Colon (tissue), 2 donors: Measurements from ENCODE around the gene RASGRP3.

Source experiments
- FAIRE-seq: peaks from 2 replicates; lab custom pipeline; 2012; peaks lifted over from hg19 to GRCh38; lab: Jason Lieb, UNC
- donor health status: control.
- donor health status: control.

RASGRP3 gene

DNA sequence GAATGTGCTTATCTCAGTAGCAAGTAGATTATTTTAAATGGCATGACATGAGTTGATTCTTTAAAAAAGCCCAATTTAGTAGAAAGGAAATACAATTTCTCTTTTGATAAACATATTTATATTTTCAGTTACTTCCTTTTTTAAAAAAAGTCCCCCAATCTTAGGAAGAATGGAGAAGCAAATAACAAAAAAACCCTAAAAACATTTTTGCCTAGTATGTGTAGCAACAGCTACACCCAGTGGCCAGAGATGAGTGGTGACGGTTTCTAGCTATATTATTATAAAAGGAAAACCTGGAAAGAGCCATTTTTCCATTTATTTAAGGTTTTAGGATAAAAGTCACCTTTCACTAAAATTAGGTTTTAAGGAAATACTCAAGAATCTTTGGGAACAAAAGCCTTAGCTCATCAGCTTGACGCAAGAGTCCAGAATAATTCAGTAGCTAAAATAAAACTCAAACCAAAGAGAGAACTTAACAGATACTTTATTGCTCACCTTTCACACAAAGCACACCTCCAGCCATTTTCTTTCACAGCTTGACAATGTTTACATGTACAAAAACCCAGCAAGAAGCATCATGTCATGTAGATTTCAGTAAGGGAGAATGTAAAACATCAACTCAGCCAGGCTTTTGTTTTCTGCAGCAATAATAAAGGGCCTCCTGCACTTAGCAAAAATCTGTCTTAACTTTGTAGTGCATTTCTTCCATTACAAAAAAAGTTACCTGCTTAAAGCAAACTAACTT is 106.9 kb downstream of the RASGRP3 start:
- FAIRE-seq, result peak; percentile 28

DNA sequence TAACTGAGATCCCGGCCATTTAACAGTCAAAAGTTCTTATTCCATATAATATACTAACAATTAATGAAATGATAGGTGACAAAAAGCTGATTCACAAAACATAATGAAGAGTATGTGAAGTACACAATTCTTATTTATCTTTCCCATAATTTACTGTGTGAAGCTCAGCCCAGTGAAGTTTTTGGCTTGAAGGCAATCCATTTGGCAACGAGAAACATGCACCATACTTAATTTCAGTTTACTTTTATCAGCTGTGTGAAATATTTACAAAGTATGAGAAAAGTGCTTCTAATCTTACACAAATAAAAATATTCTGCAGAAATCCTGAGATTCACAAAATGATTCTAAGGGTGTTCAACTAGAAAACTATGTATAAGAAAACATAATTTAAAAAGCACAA is 110.3 kb downstream of the RASGRP3 start:
- no peak for FAIRE-seq

DNA sequence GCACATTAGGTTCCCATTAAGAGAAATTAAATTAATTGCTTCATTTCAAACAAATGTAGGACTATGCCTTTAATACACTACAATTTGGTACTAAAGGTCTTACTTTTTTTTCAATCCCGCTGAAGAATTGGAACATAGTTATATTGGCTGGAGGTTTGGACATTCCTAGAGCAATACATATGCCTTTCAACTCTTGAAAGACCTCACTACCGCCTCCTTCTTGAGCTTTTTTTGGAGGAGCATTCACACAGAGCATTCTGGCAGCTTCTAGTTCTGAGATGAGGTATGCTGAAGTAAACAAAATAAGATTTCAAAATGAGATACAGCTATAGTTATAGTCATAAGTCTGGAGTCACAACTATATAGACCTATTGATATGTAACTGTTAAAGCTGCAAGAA is 111.8 kb downstream of the RASGRP3 start:
- no peak for FAIRE-seq

DNA sequence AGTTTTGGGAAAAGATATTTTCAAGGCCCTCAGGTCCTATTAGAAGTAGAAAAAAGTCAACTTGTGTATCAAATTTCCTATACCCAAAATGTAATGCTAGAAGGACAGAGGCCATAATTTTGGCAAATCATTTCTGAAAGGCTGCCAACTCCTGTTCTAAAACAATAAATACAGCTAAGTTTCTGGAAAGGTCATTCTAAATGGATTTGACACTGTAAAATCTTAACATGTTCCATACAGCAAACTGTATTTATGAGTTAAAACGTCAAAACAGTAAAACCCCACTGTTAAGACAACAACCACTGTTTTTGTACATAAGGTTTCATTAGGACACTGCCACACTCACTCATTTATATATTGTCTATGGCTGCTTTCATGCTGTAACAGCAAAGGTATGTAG is 113.0 kb downstream of the RASGRP3 start:
- no peak for FAIRE-seq

DNA sequence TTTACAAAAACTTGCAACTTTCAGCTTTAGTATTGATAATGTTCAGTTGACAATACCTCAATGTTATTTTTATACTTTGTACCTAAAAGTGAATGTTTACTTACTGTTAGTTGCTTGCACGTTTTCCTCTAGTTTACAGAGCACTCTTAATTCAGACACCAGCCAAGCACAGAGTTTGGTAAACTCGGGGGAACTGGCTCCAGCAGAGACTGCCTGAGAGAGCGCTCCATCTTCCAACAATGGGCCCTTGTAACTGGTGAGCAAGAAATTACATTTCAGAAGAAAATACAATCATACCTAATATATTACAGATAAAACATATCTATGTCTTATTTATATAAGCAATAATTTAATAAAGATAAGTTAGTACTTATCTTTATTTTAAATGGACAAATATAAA is 118.9 kb downstream of the RASGRP3 start:
- no peak for FAIRE-seq

DNA sequence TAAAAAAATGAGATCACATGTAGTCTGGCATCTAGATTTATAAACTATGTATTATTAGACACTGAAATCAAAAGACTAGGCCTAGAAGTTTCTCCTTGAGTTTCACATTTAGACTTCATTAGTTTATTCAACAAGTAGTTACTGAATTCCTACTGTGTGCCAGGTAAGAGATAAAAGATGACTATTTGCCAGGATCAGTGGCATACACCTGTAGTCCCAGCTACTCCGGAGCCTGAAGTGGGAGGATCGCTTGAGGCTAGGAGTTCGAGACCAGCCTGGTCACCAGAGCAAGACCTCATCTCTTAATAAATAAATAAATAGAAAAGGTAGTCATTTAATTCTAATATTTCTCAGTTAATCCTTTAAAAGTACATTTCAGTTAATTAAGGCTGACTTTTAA is 120.6 kb downstream of the RASGRP3 start:
- FAIRE-seq, result no peak

DNA sequence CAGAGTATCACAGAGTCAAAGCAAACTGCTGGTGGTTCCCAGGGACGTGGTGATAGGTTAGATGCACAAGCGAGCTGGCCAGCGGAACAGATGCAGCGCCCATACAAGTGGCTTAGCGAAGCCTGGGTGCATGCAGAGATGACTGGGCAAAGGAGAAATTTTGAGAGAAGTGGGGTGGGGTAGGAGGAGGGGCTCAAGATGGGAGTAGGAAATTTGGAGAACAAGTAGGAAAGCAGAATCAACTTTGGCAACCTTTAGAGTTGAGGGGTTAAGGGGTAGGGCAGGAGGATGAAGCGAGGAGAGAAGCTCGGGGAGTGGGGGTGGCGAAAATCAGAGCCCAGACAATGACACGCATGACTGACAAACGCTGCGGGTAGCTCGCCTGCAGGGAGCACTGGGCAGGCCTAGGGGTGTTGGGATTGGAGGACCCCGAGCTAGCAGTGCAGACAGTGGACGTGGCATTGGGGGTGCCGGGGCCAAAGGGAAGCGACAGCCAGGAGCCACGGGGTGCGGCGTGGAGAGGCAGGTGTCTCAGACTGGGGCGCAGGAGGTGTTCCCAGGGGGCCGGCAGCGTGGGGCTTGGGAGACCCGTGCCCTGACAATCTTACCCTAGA is 122.2 kb downstream of the RASGRP3 start:
- FAIRE-seq, result no peak

DNA sequence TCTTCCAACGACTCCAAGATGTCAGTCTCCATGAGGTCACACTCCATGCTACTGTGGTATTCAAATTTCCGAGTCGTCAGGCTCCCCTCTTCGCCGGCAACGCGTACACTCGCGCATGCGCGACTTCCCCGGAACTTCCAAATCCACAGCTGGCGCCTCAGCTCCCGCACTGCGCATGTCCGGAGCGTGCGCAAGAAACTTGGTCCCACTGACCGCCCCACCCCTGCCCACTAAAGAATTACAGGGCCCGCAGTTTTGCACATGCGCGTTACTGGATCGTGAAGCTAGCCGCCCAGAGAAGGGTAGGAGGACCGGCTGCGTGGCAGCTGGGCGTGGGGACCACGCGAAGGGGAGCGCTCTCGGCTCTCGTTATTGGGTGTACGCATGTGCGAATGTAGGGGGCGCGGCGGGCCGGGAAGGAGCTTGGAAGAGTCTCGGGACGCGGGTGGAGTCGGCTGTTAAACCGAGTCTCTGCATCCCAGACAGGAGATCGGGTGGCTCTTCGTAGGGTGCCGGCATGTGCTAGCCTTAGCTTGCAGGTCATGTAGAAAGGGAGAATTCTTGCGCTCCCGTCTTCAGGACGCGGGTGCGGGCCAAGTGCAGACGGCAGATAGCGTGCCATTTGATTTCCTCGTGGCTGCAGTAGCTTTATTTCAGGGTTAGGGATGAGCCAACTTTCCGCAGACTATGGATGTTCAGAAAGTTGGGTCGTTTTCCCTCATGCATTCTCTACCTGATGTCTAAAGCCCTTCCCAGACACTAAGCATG is 122.9 kb downstream of the RASGRP3 start, which contains the start of gene FAM98A:
TSS of gene FAM98A (minus strand) at position 125 of the 768 bp plus-strand sequence. CDS start at position 47, 78 bp downstream.
- FAIRE-seq, result no peak

DNA sequence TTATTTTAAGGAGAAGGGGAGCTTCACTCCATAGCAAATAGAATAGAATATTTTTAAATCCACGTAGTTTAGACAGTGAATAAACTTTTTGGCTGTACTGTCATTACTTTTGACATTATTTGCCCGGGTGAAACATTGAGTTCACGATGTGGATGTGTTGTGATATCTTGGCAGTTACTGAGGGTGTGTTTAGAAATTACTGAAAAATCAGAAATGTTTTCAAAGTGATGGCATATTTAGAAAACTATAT is 123.4 kb downstream of the RASGRP3 start:
- no peak for FAIRE-seq

DNA sequence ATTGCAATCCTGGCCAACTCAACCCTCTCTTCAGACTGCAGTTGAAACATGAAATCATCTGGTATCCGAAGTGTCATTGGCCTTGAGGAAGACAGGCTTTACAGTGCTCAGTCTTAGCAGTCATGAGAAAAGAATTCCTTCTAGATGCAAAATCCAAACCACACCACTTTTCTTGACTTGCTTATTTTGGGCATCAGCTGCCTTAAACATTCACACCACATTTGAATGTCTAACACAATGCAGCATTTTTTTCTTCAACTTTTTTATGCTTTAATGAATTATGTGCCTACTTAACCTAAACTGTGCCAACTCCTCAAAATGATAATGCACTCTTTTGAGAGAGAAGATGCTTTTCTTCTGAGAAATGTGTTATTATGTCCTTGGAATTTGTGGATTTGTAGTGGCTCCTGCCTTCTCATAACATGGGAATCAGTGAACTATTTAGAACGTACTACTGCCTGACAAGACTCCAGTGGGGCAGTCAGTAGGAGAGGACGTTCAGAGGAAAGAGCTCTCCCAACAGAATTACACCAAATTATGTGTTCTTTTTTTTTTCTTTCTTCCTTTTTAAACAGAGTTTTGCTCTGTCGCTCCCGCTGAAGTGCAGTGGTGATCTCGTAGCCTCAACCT is 125.9 kb downstream of the RASGRP3 start:
- FAIRE-seq, result no peak

DNA sequence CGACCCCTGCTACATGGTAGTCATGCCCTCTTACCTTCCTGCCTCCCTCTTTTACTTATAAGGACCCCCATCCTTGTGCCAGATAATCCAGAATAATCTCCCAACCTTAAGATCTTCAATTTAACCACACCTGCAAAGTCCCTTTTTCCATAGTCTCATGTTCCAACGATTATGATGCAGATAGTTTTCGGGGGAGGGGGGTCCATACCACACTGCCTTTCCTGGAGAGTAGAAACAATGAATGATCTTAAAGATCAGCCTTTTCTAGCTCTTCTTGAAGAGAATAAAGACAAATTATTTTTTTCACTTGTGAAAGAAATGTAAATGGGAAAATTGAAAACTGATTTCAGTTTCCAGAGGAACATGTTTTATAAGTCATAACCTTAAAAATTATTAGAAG is 127.0 kb downstream of the RASGRP3 start:
- FAIRE-seq, result no peak

DNA sequence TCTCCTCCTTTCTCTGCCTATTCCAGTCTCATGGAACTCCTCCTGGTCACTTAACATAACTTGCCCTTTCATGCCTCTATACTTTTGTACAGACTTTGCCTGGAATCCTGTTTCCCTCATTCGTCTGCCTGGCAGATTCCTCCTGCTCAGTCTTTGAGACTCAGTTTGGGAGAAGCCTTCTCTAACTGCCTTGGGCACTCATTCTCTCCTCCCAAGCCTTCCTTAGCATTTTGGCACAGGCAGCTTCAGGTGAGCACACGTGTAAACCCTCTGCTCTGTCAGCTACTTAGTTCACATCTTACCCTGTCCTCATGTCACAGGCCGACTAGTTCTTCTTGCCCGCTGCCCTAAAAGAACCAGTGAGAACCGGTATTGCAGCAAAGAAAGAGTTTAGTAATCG is 128.6 kb downstream of the RASGRP3 start:
- FAIRE-seq, result no peak

DNA sequence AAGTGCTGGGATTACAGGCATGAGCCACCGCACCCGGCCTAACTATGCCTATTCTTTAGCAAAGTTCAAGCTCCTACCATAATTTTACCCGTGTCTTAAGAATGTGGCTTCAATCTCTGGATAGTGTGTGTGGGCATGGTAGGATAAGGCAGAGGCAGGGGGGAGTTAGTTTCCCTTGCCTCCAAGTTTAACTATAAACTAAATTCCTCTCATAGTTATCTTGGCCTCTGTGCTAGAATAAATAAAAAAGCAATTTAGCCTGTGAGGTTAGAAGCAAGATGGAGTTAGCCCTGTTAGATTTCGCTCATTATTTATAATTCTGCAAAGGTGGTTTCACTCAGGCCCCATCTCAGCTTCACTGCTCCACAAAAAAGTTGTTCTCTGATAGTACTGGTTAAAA is 129.7 kb downstream of the RASGRP3 start:
- FAIRE-seq, result no peak

DNA sequence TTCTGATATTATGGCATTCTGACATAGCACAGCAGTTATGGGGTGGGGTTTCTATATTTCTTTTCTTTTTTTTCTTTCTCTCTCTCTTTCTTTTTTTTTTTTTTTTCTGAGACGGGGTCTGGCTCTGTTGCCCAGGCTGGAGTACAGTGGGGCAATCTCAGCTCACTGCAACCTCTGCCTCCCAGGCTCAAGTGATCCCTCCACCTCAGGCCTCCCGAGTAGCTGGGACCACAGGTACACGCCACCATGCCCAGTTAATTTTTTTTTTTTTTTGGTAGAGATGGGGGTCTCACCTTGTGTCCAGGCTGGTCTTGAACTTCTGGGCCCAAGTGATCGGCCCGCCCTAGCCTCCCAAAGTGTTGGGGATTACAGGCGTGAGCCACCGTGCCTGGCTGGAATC is 130.2 kb downstream of the RASGRP3 start:
- FAIRE-seq, result no peak

DNA sequence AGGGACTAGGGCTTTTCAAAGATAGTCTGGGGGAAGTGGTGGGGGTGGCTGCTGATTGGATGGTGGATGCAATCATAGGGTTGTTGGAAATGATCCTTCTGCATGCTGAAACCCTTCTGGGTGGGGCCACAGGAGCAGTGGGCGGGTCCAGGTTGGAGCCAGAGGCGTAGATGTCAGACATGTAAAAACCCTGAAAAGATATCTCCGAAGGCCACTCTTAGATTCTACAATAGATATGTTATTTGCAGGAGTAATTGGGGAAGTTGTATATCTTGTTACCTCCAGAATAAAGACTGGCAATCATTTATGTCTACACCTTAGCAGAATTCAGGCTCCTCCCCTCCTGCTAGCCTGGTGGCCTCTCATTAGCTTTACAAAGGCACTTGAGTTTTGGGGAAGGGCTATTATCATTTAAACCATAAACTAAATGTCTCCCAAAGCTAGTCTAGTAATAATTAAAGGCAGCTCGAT is 130.8 kb downstream of the RASGRP3 start:
- FAIRE-seq, result no peak

DNA sequence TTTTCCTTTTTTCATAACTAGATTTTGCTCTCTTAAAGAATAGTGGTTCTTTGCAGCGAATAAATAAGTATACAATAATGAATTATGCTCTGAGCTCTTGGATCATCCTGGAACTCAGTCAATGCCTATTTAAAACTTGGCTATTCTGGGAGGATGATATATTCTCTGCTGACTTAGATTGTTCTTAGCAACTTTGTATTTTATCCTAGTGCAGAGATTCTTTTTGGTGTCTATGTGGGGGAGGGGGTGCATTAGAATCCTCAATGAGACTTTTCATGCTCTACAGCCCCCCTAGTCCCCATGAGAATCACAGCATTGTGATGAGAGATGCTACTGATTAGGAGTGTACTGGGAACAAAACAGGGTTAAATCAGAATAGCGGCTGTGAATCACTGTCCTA is 131.5 kb downstream of the RASGRP3 start:
- FAIRE-seq, result no peak

DNA sequence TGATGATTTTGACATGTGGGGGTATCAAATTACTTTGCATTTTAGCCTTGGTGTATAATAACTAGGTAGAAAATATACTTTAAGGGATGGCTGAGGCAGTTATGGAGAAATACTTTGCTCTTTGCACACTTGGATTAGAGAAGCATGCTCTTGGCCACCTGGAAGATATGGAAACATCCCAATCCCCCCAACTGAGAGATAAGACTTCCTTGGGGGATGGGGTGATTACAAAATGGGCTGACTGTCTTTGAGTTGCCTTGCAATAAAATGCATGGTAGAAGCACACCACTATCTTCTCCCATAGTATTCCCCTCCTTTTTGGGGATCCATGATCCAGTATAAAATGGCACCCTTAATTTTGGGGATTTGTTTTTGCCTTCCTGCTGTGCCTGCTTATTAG is 137.7 kb downstream of the RASGRP3 start:
- FAIRE-seq, result no peak
